K562 (cell line): Measurements from ENCODE around the gene UBE2V1. TPM values are rescaled to one million over a fixed set of nuclear protein-coding genes. Genes with fewer than 3 reads are reported as not detected.

Experiments used
- ATAC-seq: fragments of 200-7000 bp; cut with Tn5 transposase; 3 replicates; pipeline ENCODE4 v1.9.1; 2020; ENCODE audit warnings: moderate library complexity
- BruUV-seq: library from RNA; stranded (reverse); fragments of 400-500 nt; replicated peaks from 2 replicates; lab custom pipeline; 2021; lab: Mats Ljungman, UMichigan
- CTCF ChIA-PET: fragments of 300-600 bp; formaldehyde crosslinking; extraction: SDS; loops from one replicate; lab custom pipeline; 2021; ENCODE audit warnings: low intra/inter-chr PET ratio; lab: Yijun Ruan, JAX
- POLR2A ChIA-PET: fragments of 300-600, 350-650 bp; sonication (Branson Sonifier 250); formaldehyde crosslinking; extraction: SDS; loops from one replicate; lab custom pipeline; 2021; ENCODE audit warnings: antibody characterized with exemption, inconsistent platforms; lab: Yijun Ruan, JAX
- DNase-seq, 4 experiments: peaks; one replicate each; pipeline versions ENCODE4 v3.0.0 to v3.0.0-alpha.2; 2011 to 2018; ENCODE audit warnings: low spot score in 3 of 4, mixed read lengths in 3 of 4; ENCODE audit errors: extremely low read depth in 1 of 4
- FAIRE-seq: peaks from 2 replicates; lab custom pipeline; 2011; peaks lifted over from hg19 to GRCh38; lab: Jason Lieb, UNC
- H2AFZ ChIP-seq: 2 replicates; pipeline ENCODE4 v1.6.0; 2011; ENCODE audit warnings: low read depth, low read length, control low read depth, inconsistent platforms
- H3K27ac ChIP-seq: fragments of 200-600 bp; 3 replicates; pipeline ENCODE4 v1.8.0; 2011; ENCODE audit warnings: low read depth, mild to moderate bottlenecking, control low read depth, inconsistent platforms, low read length, moderate library complexity, mixed read lengths; ENCODE audit errors: extremely low read depth
- H3K27me3 ChIP-seq, 2 experiments: fragments of 300-600 bp in 1 of 2; 2 replicates in 1 of 2; 3 replicates in 1 of 2; pipeline versions ENCODE4 v1.6.0 to v1.8.0; 2011; ENCODE audit warnings: inconsistent platforms in 2 of 2, low read length in 2 of 2, mild to moderate bottlenecking in 1 of 2, mixed read lengths in 1 of 2, moderate library complexity in 1 of 2; ENCODE audit not compliant: control insufficient read depth in 2 of 2, insufficient read depth in 2 of 2
- H3K36me3 ChIP-seq: fragments of 300-600 bp; 3 replicates; pipeline ENCODE4 v1.8.0; 2011; ENCODE audit warnings: mild to moderate bottlenecking, low read length, inconsistent platforms; ENCODE audit not compliant: control insufficient read depth, insufficient read depth
- H3K4me1 ChIP-seq, 2 experiments: fragments of 200-600 bp in 1 of 2; replicated peaks in 1 of 2; 2 replicates in 1 of 2; 3 replicates in 1 of 2; pipeline versions ENCODE4 v1.5.1 to v1.8.0; 2011; ENCODE audit warnings: inconsistent platforms in 2 of 2, low read length in 2 of 2, mild to moderate bottlenecking in 1 of 2, mixed read lengths in 1 of 2, moderate library complexity in 1 of 2; ENCODE audit not compliant: control insufficient read depth in 2 of 2, insufficient read depth in 2 of 2
- H3K4me2 ChIP-seq: 2 replicates; pipeline ENCODE4 v1.6.1; 2011; ENCODE audit warnings: low read length, control low read depth, inconsistent platforms, mixed read lengths; ENCODE audit not compliant: insufficient read depth
- H3K4me3 ChIP-seq: fragments of 200-600 bp; sonication (generic), shearing (Covaris generic); 2 replicates; pipeline ENCODE4 v1.5.1; 2016; ENCODE audit warnings: control low read depth, inconsistent platforms
- H3K79me2 ChIP-seq: fragments of 200-600 bp; 3 replicates; pipeline ENCODE4 v1.8.0; 2011; ENCODE audit warnings: low read length, inconsistent platforms; ENCODE audit not compliant: control insufficient read depth, insufficient read depth
- H3K9ac ChIP-seq, 2 experiments: 2 replicates each; pipeline versions ENCODE4 v1.6.0 to v1.6.1; 2011; ENCODE audit warnings: low read depth in 2 of 2, low read length in 2 of 2, control low read depth in 1 of 2, inconsistent platforms in 1 of 2, mild to moderate bottlenecking in 1 of 2, mixed read lengths in 1 of 2; ENCODE audit not compliant: insufficient read depth in 1 of 2
- H3K9me1 ChIP-seq: one replicate; pipeline ENCODE4 v1.6.0; 2011; ENCODE audit warnings: inconsistent platforms, mild to moderate bottlenecking, low read length, moderate library complexity; ENCODE audit not compliant: control insufficient read depth, insufficient read depth
- H3K9me3 ChIP-seq: replicated peaks from 2 replicates; pipeline ENCODE4 v1.5.1; 2011; ENCODE audit warnings: low read depth, low read length, inconsistent platforms; ENCODE audit not compliant: control insufficient read depth, insufficient read depth
- H4K20me1 ChIP-seq: replicated peaks from 2 replicates; pipeline ENCODE4 v1.6.1; 2011; ENCODE audit warnings: low read length, inconsistent platforms, mixed read lengths; ENCODE audit not compliant: control insufficient read depth, insufficient read depth
- GATAD2B ChIP-seq: fragments of 450-650 bp; IDR thresholded peaks from 2 replicates; pipeline ENCODE4 v1.6.1; 2017; ENCODE audit warnings: mild to moderate bottlenecking, borderline replicate concordance
- HINFP ChIP-seq: fragments of 450-650 bp; conservative IDR thresholded peaks from 2 replicates; pipeline ENCODE4 v1.6.1; 2016; ENCODE audit warnings: missing genetic modification characterization, low read depth, mild to moderate bottlenecking, control low read depth, missing compliant biosample characterization
- ID3 ChIP-seq, 2 experiments: fragments of 250-450 bp in 1 of 2; fragments of 450-650 bp in 1 of 2; sonication (Bioruptor Pico) in 1 of 2; IDR thresholded peaks; 2 replicates each; pipeline versions ENCODE4 v1.6.1 to v1.8.0; 2016 to 2021; ENCODE audit warnings: mild to moderate bottlenecking in 2 of 2, moderate library complexity in 2 of 2, missing compliant biosample characterization in 1 of 2, missing genetic modification characterization in 1 of 2
- MCM3 ChIP-seq: fragments of 450-650 bp; IDR thresholded peaks from 2 replicates; pipeline ENCODE4 v1.6.1; 2016
- NRF1 ChIP-seq, 2 experiments: fragments of 450-650 bp; IDR thresholded peaks in 1 of 2; conservative IDR thresholded peaks in 1 of 2; 2 replicates each; pipeline ENCODE4 v1.6.1; 2014; ENCODE audit warnings: mild to moderate bottlenecking in 2 of 2
- PRDM10 ChIP-seq: fragments of 450-650 bp; IDR thresholded peaks from 2 replicates; pipeline ENCODE4 v1.6.1; 2018; ENCODE audit not compliant: partially characterized antibody
- RAD21 ChIP-seq, 2 experiments: fragments of 250-450 bp in 1 of 2; fragments of 450-650 bp in 1 of 2; sonication (Bioruptor Pico) in 1 of 2; formaldehyde crosslinking in 1 of 2; IDR thresholded peaks in 1 of 2; conservative IDR thresholded peaks in 1 of 2; 2 replicates each; pipeline versions ENCODE4 v1.4.0 to v1.8.0; 2020 to 2022; ENCODE audit warnings: mild to moderate bottlenecking in 2 of 2, moderate library complexity in 1 of 2
- RBM15 ChIP-seq: fragments of 200-400 bp; formaldehyde crosslinking; IDR thresholded peaks from 2 replicates; pipeline ENCODE4 v1.6.1; 2018; ENCODE audit warnings: mild to moderate bottlenecking, low read length, moderate library complexity; ENCODE audit not compliant: insufficient read depth
- RBM25 ChIP-seq: fragments of 200-400 bp; formaldehyde crosslinking; IDR thresholded peaks from 2 replicates; pipeline ENCODE4 v1.6.1; 2018; ENCODE audit warnings: low read length, low read depth, moderate library complexity; ENCODE audit not compliant: severe bottlenecking
- ZBTB9 ChIP-seq: fragments of 450-650 bp; formaldehyde crosslinking; IDR thresholded peaks from 2 replicates; pipeline ENCODE4 v1.4.0; 2020; ENCODE audit warnings: mild to moderate bottlenecking, moderate library complexity
- ZNF41 ChIP-seq: fragments of 250-450 bp; sonication (Bioruptor Pico); conservative IDR thresholded peaks from 2 replicates; pipeline ENCODE4 v1.4.0; 2020; ENCODE audit warnings: mild to moderate bottlenecking
- WGBS: fragments of 100-300 bp; shearing (Covaris generic); methylation state at CpG from one replicate; pipeline ENCODE4 v1.1.6; 2016; ENCODE audit warnings: low coverage, mixed read lengths; ENCODE audit not compliant: insufficient coverage; ENCODE audit errors: missing lambda C conversion rate; 5-methylcytosine and 5-hydroxymethylcytosine counted together
- in situ Hi-C: fragments of 300-500 bp; cut with MboI; formaldehyde crosslinking; loops from 4 replicates; pipeline ENCODE4 v1.15.0; 2018; ENCODE audit warnings: inconsistent platforms, mixed read lengths
- intact Hi-C: fragments of 100-400 bp; cut with micrococcal nuclease; formaldehyde crosslinking; loops from 2 replicates; pipeline ENCODE4 v1.14.2; 2022
- polyA plus RNA-seq, 8 experiments: library from polyadenylated mRNA; depleted of rRNA in 4 of 8; stranded (reverse) in 5 of 8; unstranded in 3 of 8; fragments of >200 nt; fragmentation: Nextera tagmentation in 2 of 8; fragmentation: Illumina TruSeq in 1 of 8; extraction: Ambion mirVana in 2 of 8; extraction: Trizol in 1 of 8; gene quantifications; 2 replicates each; pipeline versions ENCODE4 v1.2.1 to v1.2.3, GENCODE V29; 2011 to 2014; ENCODE audit warnings: inconsistent platforms in 1 of 8, missing spikeins in 1 of 8
- total RNA-seq, 7 experiments: library from RNA; depleted of rRNA in 6 of 7; stranded (reverse); fragments of >200 nt in 6 of 7; fragmentation: Illumina TruSeq in 2 of 7; extraction: Trizol in 2 of 7; gene quantifications; 2 replicates each; pipeline versions ENCODE4 v1.2.1 to v1.2.3, GENCODE V29; 2011 to 2021; ENCODE audit warnings: low replicate concordance in 1 of 7

UBE2V1 gene
- total and polyA plus RNA-seq, 9 of the 15 experiments (the other 6 are each of a cell fraction or from before 2014, with no cell fraction given): 93.0 to 357 (median 119) TPM

GRCh38 chr20:50095476-50096078 is 17.4 kb downstream of the UBE2V1 start:
- no peaks in the 10 kb centered on the region for H3K9me3 ChIP-seq
- H3K27ac ChIP-seq: no peak overlapping the region
- TF ChIP-seq MCM3 (no peak), RBM15 (no peak), ZBTB9 (CRISPR knock-in tag) (no peak), NRF1 (conservative IDR thresholded peaks at IDR 0.05 in 1 of 2, IDR thresholded peaks at IDR 0.05 in 1 of 2) (no peak), RAD21 (CRISPR knock-in tag; conservative IDR thresholded peaks at IDR 0.05 in 1 of 2, IDR thresholded peaks at IDR 0.05 in 1 of 2) (no peak), GATAD2B (no peak), PRDM10 (no peak), RBM25 (no peak), ZNF41 (CRISPR knock-in tag) (no peak), ID3 (CRISPR knock-in tag; IDR thresholded peaks at IDR 0.05) (no peak), ID3 (tag; IDR thresholded peaks at IDR 0.05) (no peak), HINFP (tag) (no peak)
- peaks cover 13 to 36% of the 10 kb centered on the region in 2 experiments for H3K4me1 ChIP-seq
- no peak overlapping the region for H3K9ac ChIP-seq
- H3K79me2 ChIP-seq: peaks cover 84% of the 10 kb centered on the region
- POLR2A ChIA-PET: interaction anchor here (1.3 to 5.3 kb wide), 2 partner anchors 10 to 16 kb away, joined by 4 to 51 read pairs; partner anchors contain the start of gene UBE2V1
- no peak for DNase-seq
- FAIRE-seq: no peak
- H4K20me1 ChIP-seq: peaks cover 20% of the 10 kb centered on the region
- WGBS: 80% methylated on average over 4 of the region's 4 CpGs
- intact Hi-C loops (no loop called here), in situ Hi-C loops (no loop called here)
- CTCF ChIA-PET: interaction anchor here (0.7 kb wide), 1 partner anchor 86 kb away, joined by 4 read pairs; no protein-coding TSS in a partner anchor
- H3K4me3 ChIP-seq: no peak overlapping the region
- H3K27me3 ChIP-seq: no peaks in the 10 kb centered on the region
- peaks cover 7% of the 10 kb centered on the region for H3K9me1 ChIP-seq
- ATAC-seq: no peak
- H3K36me3 ChIP-seq: peaks cover 61% of the 10 kb centered on the region
- H3K4me2 ChIP-seq: no peak overlapping the region
- no TSS peak for BruUV-seq
- no peak overlapping the region for H2AFZ ChIP-seq
